ENCODE data around the gene ATP2B2.

- TF ChIP-seq, protein P1, sequence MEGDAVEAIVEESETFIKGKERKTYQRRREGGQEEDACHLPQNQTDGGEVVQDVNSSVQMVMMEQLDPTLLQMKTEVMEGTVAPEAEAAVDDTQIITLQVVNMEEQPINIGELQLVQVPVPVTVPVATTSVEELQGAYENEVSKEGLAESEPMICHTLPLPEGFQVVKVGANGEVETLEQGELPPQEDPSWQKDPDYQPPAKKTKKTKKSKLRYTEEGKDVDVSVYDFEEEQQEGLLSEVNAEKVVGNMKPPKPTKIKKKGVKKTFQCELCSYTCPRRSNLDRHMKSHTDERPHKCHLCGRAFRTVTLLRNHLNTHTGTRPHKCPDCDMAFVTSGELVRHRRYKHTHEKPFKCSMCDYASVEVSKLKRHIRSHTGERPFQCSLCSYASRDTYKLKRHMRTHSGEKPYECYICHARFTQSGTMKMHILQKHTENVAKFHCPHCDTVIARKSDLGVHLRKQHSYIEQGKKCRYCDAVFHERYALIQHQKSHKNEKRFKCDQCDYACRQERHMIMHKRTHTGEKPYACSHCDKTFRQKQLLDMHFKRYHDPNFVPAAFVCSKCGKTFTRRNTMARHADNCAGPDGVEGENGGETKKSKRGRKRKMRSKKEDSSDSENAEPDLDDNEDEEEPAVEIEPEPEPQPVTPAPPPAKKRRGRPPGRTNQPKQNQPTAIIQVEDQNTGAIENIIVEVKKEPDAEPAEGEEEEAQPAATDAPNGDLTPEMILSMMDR (IDR thresholded peaks at IDR 0.05): no peak
- TF ChIP-seq POLR2AphosphoS5 (IDR thresholded peaks at IDR 0.05): no peak
- TF ChIP-seq POLR2A (IDR thresholded peaks at IDR 0.05): no peak
- TF ChIP-seq EP300 (IDR thresholded peaks at IDR 0.05): no peak
Observed at GRCh38 chr3:10349801-10350200, 155.6 kb downstream of the ATP2B2 start.
